Measurements from ENCODE around the gene PDZRN4.

DNA sequence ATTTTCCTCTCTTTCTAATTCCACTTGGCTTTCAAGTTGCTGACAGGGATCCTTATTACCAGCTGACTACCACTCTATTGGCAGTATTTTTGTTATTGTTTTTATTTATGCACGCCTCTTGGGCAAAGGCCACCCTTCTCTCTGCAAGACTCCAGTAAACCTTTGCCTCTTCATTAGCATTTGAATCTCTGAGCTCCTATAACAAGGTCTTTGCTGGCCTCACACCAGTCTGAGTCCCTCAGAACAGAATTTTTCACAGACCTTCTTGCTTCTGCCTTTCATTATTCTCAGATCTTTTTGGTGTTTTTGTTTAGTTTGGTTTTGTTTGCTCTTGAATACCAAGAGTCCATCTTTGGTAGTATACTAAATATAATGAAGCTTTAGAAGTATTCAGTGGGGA, 145.9 kb downstream of the PDZRN4 start:
- no peak for TF ChIP-seq CTCF (IDR thresholded peaks at IDR 0.05)
- TF ChIP-seq POLR2A (IDR thresholded peaks at IDR 0.05): no peak

Data from Peyer's patch (tissue), 4 donors.